PC-3 (cell line): ENCODE results near the gene HSD17B3.

Experiments used
- CTCF ChIP-seq: fragments of 300-600 bp; sonication (generic); conservative IDR thresholded peaks from 2 replicates; pipeline ENCODE4 v1.5.1; 2017; ENCODE audit warnings: antibody characterized with exemption, low read depth, mild to moderate bottlenecking, low read length
- EZH2 ChIP-seq: fragments of 300-600 bp; sonication (generic); IDR thresholded peaks from one replicate; pipeline ENCODE4 v1.6.1; 2017; ENCODE audit warnings: antibody characterized with exemption, mild to moderate bottlenecking, low read length; ENCODE audit not compliant: unreplicated experiment
- EZH2phosphoT487 ChIP-seq: fragments of 300-600 bp; sonication (generic); IDR thresholded peaks from 2 replicates; pipeline ENCODE4 v1.6.1; 2018; ENCODE audit warnings: mild to moderate bottlenecking, antibody characterized with exemption, low read length, borderline replicate concordance

DNA sequence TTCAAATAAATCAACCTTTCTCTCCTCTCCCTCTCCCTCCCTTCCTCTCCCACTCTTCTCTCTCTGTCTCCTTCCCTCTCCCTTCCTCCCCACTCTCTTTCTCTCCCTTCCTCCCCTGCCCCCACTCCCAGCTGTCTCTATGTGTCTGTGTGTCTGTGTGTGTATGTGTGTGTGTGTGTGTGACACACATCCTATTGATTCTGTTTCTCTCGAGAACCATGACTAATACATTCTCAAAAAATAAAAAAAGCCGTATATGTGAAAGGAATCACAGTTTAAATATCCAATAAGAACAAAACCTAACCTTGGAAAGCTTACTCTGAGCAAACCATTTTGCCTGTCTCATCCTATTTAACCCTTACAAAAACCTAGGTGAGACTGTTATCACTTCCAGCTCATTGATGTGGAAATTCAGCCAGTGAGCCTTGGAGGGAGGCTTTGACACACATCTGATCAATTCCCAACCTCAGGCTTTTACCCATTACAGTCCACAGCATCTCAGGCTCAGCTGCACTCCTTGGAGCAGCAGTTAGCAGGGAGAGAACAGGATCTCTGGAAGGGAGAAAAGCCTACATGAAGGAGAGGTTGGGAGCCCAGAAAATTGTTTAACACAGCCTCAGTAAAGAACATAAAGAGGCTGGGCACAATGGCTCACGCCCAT is 8.3 kb downstream of the HSD17B3 start:
- TF ChIP-seq EZH2 (no peak), CTCF (no peak), EZH2phosphoT487 (no peak)
